Prostate gland (tissue), 2 donors: ENCODE results near the gene RPL26.

Source experiments
- POLR2AphosphoS5 ChIP-seq: sonication (generic); formaldehyde crosslinking; IDR thresholded peaks from one replicate; pipeline ENCODE4 v1.6.1; 2017; ENCODE audit warnings: antibody characterized with exemption
- TF ChIP-seq, protein P1 (sequence below), 4 experiments: fragments of 200-600 bp in 2 of 4; fragments of 450-650 bp in 2 of 4; sonication (generic) in 2 of 4; IDR thresholded peaks; 1 replicate in 3 of 4; 2 replicates in 1 of 4; pipeline ENCODE4 v1.5.1; 2016 to 2019; ENCODE audit warnings: antibody characterized with exemption in 4 of 4, mild to moderate bottlenecking in 2 of 4, moderate library complexity in 2 of 4

DNA sequence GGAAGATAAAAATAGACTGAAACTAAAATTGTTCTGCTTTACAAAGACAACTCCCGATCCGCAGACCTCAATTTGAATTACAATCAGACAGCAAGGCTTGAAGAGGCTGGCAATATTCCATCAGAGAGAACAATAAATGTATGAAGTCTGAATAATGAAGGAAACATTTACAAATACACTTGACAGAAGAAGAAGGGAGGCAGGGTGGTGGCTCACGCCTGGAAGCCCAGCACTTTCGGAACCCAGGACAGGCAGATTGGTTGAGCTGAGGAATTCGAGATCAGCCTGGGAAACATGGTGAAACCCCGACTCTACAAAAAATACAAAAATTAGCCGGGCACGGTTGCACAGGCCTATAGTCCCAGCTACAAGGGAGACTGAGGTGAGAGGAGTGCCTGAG is 28.8 kb downstream of the RPL26 start:
- no peak for TF ChIP-seq POLR2AphosphoS5
- TF ChIP-seq, protein P1, sequence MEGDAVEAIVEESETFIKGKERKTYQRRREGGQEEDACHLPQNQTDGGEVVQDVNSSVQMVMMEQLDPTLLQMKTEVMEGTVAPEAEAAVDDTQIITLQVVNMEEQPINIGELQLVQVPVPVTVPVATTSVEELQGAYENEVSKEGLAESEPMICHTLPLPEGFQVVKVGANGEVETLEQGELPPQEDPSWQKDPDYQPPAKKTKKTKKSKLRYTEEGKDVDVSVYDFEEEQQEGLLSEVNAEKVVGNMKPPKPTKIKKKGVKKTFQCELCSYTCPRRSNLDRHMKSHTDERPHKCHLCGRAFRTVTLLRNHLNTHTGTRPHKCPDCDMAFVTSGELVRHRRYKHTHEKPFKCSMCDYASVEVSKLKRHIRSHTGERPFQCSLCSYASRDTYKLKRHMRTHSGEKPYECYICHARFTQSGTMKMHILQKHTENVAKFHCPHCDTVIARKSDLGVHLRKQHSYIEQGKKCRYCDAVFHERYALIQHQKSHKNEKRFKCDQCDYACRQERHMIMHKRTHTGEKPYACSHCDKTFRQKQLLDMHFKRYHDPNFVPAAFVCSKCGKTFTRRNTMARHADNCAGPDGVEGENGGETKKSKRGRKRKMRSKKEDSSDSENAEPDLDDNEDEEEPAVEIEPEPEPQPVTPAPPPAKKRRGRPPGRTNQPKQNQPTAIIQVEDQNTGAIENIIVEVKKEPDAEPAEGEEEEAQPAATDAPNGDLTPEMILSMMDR (IDR thresholded peaks at IDR 0.05), result no peak
